Parathyroid adenoma (tissue), 2 donors: ENCODE data around the gene CTBP2.
"Not testable (repeated sequence)": the region's sequence is repeated elsewhere in the genome, so short reads cannot be mapped to it uniquely, and the experiment has no call there.

Experiments used
- H2AFZ ChIP-seq: fragments of 300-600 bp; sonication (generic); one replicate; pipeline ENCODE4 v1.7.0; 2017; ENCODE audit warnings: antibody characterized with exemption, mild to moderate bottlenecking
- H3K27ac ChIP-seq: fragments of 300-600 bp; sonication (generic); one replicate; pipeline ENCODE4 v1.7.0; 2017
- H3K27me3 ChIP-seq: fragments of 300-600 bp; sonication (generic); one replicate; pipeline ENCODE4 v1.7.0; 2017; ENCODE audit warnings: low read length; ENCODE audit not compliant: control insufficient read depth, insufficient read depth
- H3K36me3 ChIP-seq: fragments of 300-600 bp; sonication (generic); one replicate; pipeline ENCODE4 v1.7.0; 2017; ENCODE audit warnings: low read length; ENCODE audit not compliant: control insufficient read depth, insufficient read depth
- H3K4me1 ChIP-seq: fragments of 300-600 bp; sonication (generic); one replicate; pipeline ENCODE4 v1.7.0; 2017; ENCODE audit warnings: control low read depth
- H3K4me2 ChIP-seq: fragments of 300-600 bp; sonication (generic); one replicate; pipeline ENCODE4 v1.7.0; 2017; ENCODE audit warnings: low read length
- H3K4me3 ChIP-seq: fragments of 300-600 bp; sonication (generic); one replicate; pipeline ENCODE4 v1.7.0; 2017; ENCODE audit warnings: low read depth, low read length
- H3K79me2 ChIP-seq: fragments of 300-600 bp; sonication (generic); one replicate; pipeline ENCODE4 v1.7.0; 2017; ENCODE audit warnings: control low read depth
- H3K9ac ChIP-seq: fragments of 300-600 bp; sonication (generic); one replicate; pipeline ENCODE4 v1.7.0; 2017; ENCODE audit warnings: mild to moderate bottlenecking
- H3K9me3 ChIP-seq: fragments of 300-600 bp; sonication (generic); one replicate; pipeline ENCODE4 v1.7.0; 2017; ENCODE audit warnings: low read length; ENCODE audit not compliant: control insufficient read depth
- CTCF ChIP-seq: fragments of 300-600 bp; sonication (generic); IDR thresholded peaks from one replicate; pipeline ENCODE4 v1.7.0; 2017; ENCODE audit warnings: antibody characterized with exemption, mild to moderate bottlenecking
- donor health status: primary hyperparathyroidism.

CTBP2 gene

GRCh38 chr10:125163803-125164202, 3.4 kb upstream of the CTBP2 start:
- H3K27ac ChIP-seq, result no peak overlapping the region
- H3K4me2 ChIP-seq, result no peak overlapping the region
- no peaks in the 10 kb centered on the region for H3K9me3 ChIP-seq
- no peak for TF ChIP-seq CTCF
- no peaks in the 10 kb centered on the region for H3K79me2 ChIP-seq
- peaks cover 3% of the 10 kb centered on the region for H3K4me1 ChIP-seq
- no peak overlapping the region for H3K9ac ChIP-seq
- no peak overlapping the region for H2AFZ ChIP-seq
- H3K4me3 ChIP-seq, result no peak overlapping the region
- H3K27me3 ChIP-seq, result no peaks in the 10 kb centered on the region
- no peaks in the 10 kb centered on the region for H3K36me3 ChIP-seq

- H3K9me3 ChIP-seq, H3K36me3 ChIP-seq, H3K27ac ChIP-seq, H3K4me3 ChIP-seq, H3K9ac ChIP-seq, H2AFZ ChIP-seq, H3K27me3 ChIP-seq, H3K79me2 ChIP-seq, H3K4me1 ChIP-seq, H3K4me2 ChIP-seq: not testable (repeated sequence)
These were observed 2.9 kb upstream of the CTBP2 start for GRCh38 chr10:125163312-125163711.

GRCh38 chr10:125162120-125162931, 2.0 kb upstream of the CTBP2 start:
- peaks cover 3% of the 10 kb centered on the region for H3K4me1 ChIP-seq
- no peaks in the 10 kb centered on the region for H3K27me3 ChIP-seq
- no peaks in the 10 kb centered on the region for H3K9me3 ChIP-seq
- H3K4me2 ChIP-seq, result peak overlapping the region; percentile 89
- H3K36me3 ChIP-seq, result no peaks in the 10 kb centered on the region
- H2AFZ ChIP-seq, result peak overlapping the region; percentile 82
- peak overlapping the region; percentile 59 for H3K4me3 ChIP-seq
- no peak overlapping the region for H3K9ac ChIP-seq
- H3K79me2 ChIP-seq, result no peaks in the 10 kb centered on the region
- no peak for TF ChIP-seq CTCF
- no peak overlapping the region for H3K27ac ChIP-seq

GRCh38 chr10:125161707-125162119, 1.4 kb upstream of the CTBP2 start:
- no peaks in the 10 kb centered on the region for H3K27me3 ChIP-seq
- H3K9me3 ChIP-seq, result no peaks in the 10 kb centered on the region
- peak overlapping the region; percentile 66 for H3K27ac ChIP-seq
- H3K9ac ChIP-seq, result no peak overlapping the region
- H2AFZ ChIP-seq, result peak overlapping the region; percentile 82
- H3K4me3 ChIP-seq, result peak overlapping the region; percentile 59
- no peaks in the 10 kb centered on the region for H3K36me3 ChIP-seq
- peaks cover 3% of the 10 kb centered on the region for H3K4me1 ChIP-seq
- H3K4me2 ChIP-seq, result peak overlapping the region; percentile 89
- H3K79me2 ChIP-seq, result no peaks in the 10 kb centered on the region
- no peak for TF ChIP-seq CTCF

GRCh38 chr10:125160856-125161706, 718 bp upstream of the CTBP2 start:
- Histone ChIP-seq H3K4me1 (peaks cover 3% of the 10 kb centered on the region), H3K79me2 (no peaks in the 10 kb centered on the region), H3K4me2 (peak overlapping the region; percentile 89), H3K9me3 (no peaks in the 10 kb centered on the region), H3K27me3 (no peaks in the 10 kb centered on the region), H2AFZ (peak overlapping the region; percentile 82), H3K27ac (peak overlapping the region; percentile 74), H3K36me3 (no peaks in the 10 kb centered on the region), H3K9ac (peak overlapping the region; percentile 28), H3K4me3 (peak overlapping the region; percentile 59)
- peak; percentile 58 for TF ChIP-seq CTCF
